Vagina (tissue), 2 donors: ENCODE measurements around the gene FAM228B.

ENCODE experiments used
- CTCF ChIP-seq, 3 experiments: fragments of 450-650 bp in 2 of 3; fragments of 200-600 bp in 1 of 3; sonication (generic) in 1 of 3; IDR thresholded peaks; one replicate each; pipeline ENCODE4 v1.5.1; 2017 to 2019; ENCODE audit warnings: antibody characterized with exemption in 3 of 3, mild to moderate bottlenecking in 2 of 3, moderate library complexity in 2 of 3
- POLR2A ChIP-seq, 2 donors: fragments of 450-650 bp; IDR thresholded peaks; one replicate each; pipeline ENCODE4 v1.6.1; 2017; ENCODE audit warnings: antibody characterized with exemption in 2 of 2, mild to moderate bottlenecking in 2 of 2, moderate library complexity in 2 of 2

- TF ChIP-seq POLR2A (IDR thresholded peaks at IDR 0.05) (no peak), CTCF (IDR thresholded peaks at IDR 0.05) (no peak)
Observed at GRCh38 chr2:24087032-24087431, 36.2 kb upstream of the FAM228B start.
